K562 treated with DMSO at 1 percent for 24 hours (cell line): Measurements from ENCODE around the gene DMBT1. TPM values are rescaled to one million over a fixed set of nuclear protein-coding genes. Genes with fewer than 3 reads are reported as not detected.

Experiments used
- total RNA-seq: library from RNA; unstranded; fragments of 300-600 nt; gene quantifications from 2 replicates; pipeline ENCODE4 v1.2.3, GENCODE V29; 2022; ENCODE audit warnings: low read depth; ENCODE audit not compliant: insufficient read depth

Gene DMBT1
- not detected in 2 replicates for total RNA-seq

GRCh38 chr10:122560279-122560804 is at the start of gene DMBT1:
DMBT1 (plus strand) TSS chr10:122560754; CDS start chr10:122560771, 17 bp downstream.

Other genes with a start within 250 kb of the DMBT1 start
- gene PLEKHA1, start 186.0 kb upstream of the DMBT1 start, total RNA-seq, result 0.82 and 0.91 TPM in 2 replicates
- not detected in 2 replicates for gene ARMS2, start 106.1 kb upstream of the DMBT1 start, total RNA-seq
- not detected in 2 replicates for gene HTRA1, start 99.2 kb upstream of the DMBT1 start, total RNA-seq
- not detected in 2 replicates for gene C10orf120, start 139.1 kb downstream of the DMBT1 start, total RNA-seq